K562 (cell line): ENCODE measurements around the gene ZBTB9. TPM values are rescaled to one million over a fixed set of nuclear protein-coding genes. Genes with fewer than 3 reads are reported as not detected.

Experiments
- ATAC-seq: fragments of 200-7000 bp; cut with Tn5 transposase; 3 replicates; pipeline ENCODE4 v1.9.1; 2020; ENCODE audit warnings: moderate library complexity
- BruUV-seq: library from RNA; stranded (reverse); fragments of 400-500 nt; replicated peaks from 2 replicates; lab custom pipeline; 2021; lab: Mats Ljungman, UMichigan
- CTCF ChIA-PET: fragments of 300-600 bp; formaldehyde crosslinking; extraction: SDS; loops from one replicate; lab custom pipeline; 2021; ENCODE audit warnings: low intra/inter-chr PET ratio; lab: Yijun Ruan, JAX
- POLR2A ChIA-PET: fragments of 300-600, 350-650 bp; sonication (Branson Sonifier 250); formaldehyde crosslinking; extraction: SDS; loops from one replicate; lab custom pipeline; 2021; ENCODE audit warnings: antibody characterized with exemption, inconsistent platforms; lab: Yijun Ruan, JAX
- DNase-seq, 4 experiments: peaks; one replicate each; pipeline versions ENCODE4 v3.0.0 to v3.0.0-alpha.2; 2011 to 2018; ENCODE audit warnings: low spot score in 3 of 4, mixed read lengths in 3 of 4; ENCODE audit errors: extremely low read depth in 1 of 4
- FAIRE-seq: peaks from 2 replicates; lab custom pipeline; 2011; peaks lifted over from hg19 to GRCh38; lab: Jason Lieb, UNC
- H2AFZ ChIP-seq: 2 replicates; pipeline ENCODE4 v1.6.0; 2011; ENCODE audit warnings: low read depth, low read length, control low read depth, inconsistent platforms
- H3K27ac ChIP-seq: fragments of 200-600 bp; 3 replicates; pipeline ENCODE4 v1.8.0; 2011; ENCODE audit warnings: low read depth, mild to moderate bottlenecking, control low read depth, inconsistent platforms, low read length, moderate library complexity, mixed read lengths; ENCODE audit errors: extremely low read depth
- H3K27me3 ChIP-seq, 2 experiments: fragments of 300-600 bp in 1 of 2; 2 replicates in 1 of 2; 3 replicates in 1 of 2; pipeline versions ENCODE4 v1.6.0 to v1.8.0; 2011; ENCODE audit warnings: inconsistent platforms in 2 of 2, low read length in 2 of 2, mild to moderate bottlenecking in 1 of 2, mixed read lengths in 1 of 2, moderate library complexity in 1 of 2; ENCODE audit not compliant: control insufficient read depth in 2 of 2, insufficient read depth in 2 of 2
- H3K36me3 ChIP-seq: fragments of 300-600 bp; 3 replicates; pipeline ENCODE4 v1.8.0; 2011; ENCODE audit warnings: mild to moderate bottlenecking, low read length, inconsistent platforms; ENCODE audit not compliant: control insufficient read depth, insufficient read depth
- H3K4me1 ChIP-seq, 2 experiments: fragments of 200-600 bp in 1 of 2; replicated peaks in 1 of 2; 2 replicates in 1 of 2; 3 replicates in 1 of 2; pipeline versions ENCODE4 v1.5.1 to v1.8.0; 2011; ENCODE audit warnings: inconsistent platforms in 2 of 2, low read length in 2 of 2, mild to moderate bottlenecking in 1 of 2, mixed read lengths in 1 of 2, moderate library complexity in 1 of 2; ENCODE audit not compliant: control insufficient read depth in 2 of 2, insufficient read depth in 2 of 2
- H3K4me2 ChIP-seq: 2 replicates; pipeline ENCODE4 v1.6.1; 2011; ENCODE audit warnings: low read length, control low read depth, inconsistent platforms, mixed read lengths; ENCODE audit not compliant: insufficient read depth
- H3K4me3 ChIP-seq: fragments of 200-600 bp; sonication (generic), shearing (Covaris generic); 2 replicates; pipeline ENCODE4 v1.5.1; 2016; ENCODE audit warnings: control low read depth, inconsistent platforms
- H3K79me2 ChIP-seq: fragments of 200-600 bp; 3 replicates; pipeline ENCODE4 v1.8.0; 2011; ENCODE audit warnings: low read length, inconsistent platforms; ENCODE audit not compliant: control insufficient read depth, insufficient read depth
- H3K9ac ChIP-seq, 2 experiments: 2 replicates each; pipeline versions ENCODE4 v1.6.0 to v1.6.1; 2011; ENCODE audit warnings: low read depth in 2 of 2, low read length in 2 of 2, control low read depth in 1 of 2, inconsistent platforms in 1 of 2, mild to moderate bottlenecking in 1 of 2, mixed read lengths in 1 of 2; ENCODE audit not compliant: insufficient read depth in 1 of 2
- H3K9me1 ChIP-seq: one replicate; pipeline ENCODE4 v1.6.0; 2011; ENCODE audit warnings: inconsistent platforms, mild to moderate bottlenecking, low read length, moderate library complexity; ENCODE audit not compliant: control insufficient read depth, insufficient read depth
- H3K9me3 ChIP-seq: replicated peaks from 2 replicates; pipeline ENCODE4 v1.5.1; 2011; ENCODE audit warnings: low read depth, low read length, inconsistent platforms; ENCODE audit not compliant: control insufficient read depth, insufficient read depth
- H4K20me1 ChIP-seq: replicated peaks from 2 replicates; pipeline ENCODE4 v1.6.1; 2011; ENCODE audit warnings: low read length, inconsistent platforms, mixed read lengths; ENCODE audit not compliant: control insufficient read depth, insufficient read depth
- BRCA1 ChIP-seq, 2 experiments: fragments of 450-650 bp in 1 of 2; sonication (generic) in 1 of 2; formaldehyde crosslinking in 1 of 2; IDR thresholded peaks; 2 replicates each; pipeline versions ENCODE4 v1.5.0 to v1.6.1; 2017 to 2020; ENCODE audit warnings: mild to moderate bottlenecking in 1 of 2, missing genetic modification reagents in 1 of 2
- C11orf30 ChIP-seq: fragments of 450-650 bp; IDR thresholded peaks from 2 replicates; pipeline ENCODE4 v1.6.1; 2016; ENCODE audit warnings: low read depth, mild to moderate bottlenecking
- POLR2G ChIP-seq: fragments of 200-400 bp; formaldehyde crosslinking; IDR thresholded peaks from 2 replicates; pipeline ENCODE4 v1.6.1; 2017; ENCODE audit warnings: low read depth, mild to moderate bottlenecking, antibody characterized with exemption, low read length, moderate library complexity
- ZNF134 ChIP-seq: fragments of 250-450 bp; sonication (Bioruptor Pico); conservative IDR thresholded peaks from 2 replicates; pipeline ENCODE4 v1.4.0; 2020
- WGBS: fragments of 100-300 bp; shearing (Covaris generic); methylation state at CpG from one replicate; pipeline ENCODE4 v1.1.6; 2016; ENCODE audit warnings: low coverage, mixed read lengths; ENCODE audit not compliant: insufficient coverage; ENCODE audit errors: missing lambda C conversion rate; 5-methylcytosine and 5-hydroxymethylcytosine counted together
- in situ Hi-C: fragments of 300-500 bp; cut with MboI; formaldehyde crosslinking; loops from 4 replicates; pipeline ENCODE4 v1.15.0; 2018; ENCODE audit warnings: inconsistent platforms, mixed read lengths
- intact Hi-C: fragments of 100-400 bp; cut with micrococcal nuclease; formaldehyde crosslinking; loops from 2 replicates; pipeline ENCODE4 v1.14.2; 2022
- polyA plus RNA-seq, 8 experiments: library from polyadenylated mRNA; depleted of rRNA in 4 of 8; stranded (reverse) in 5 of 8; unstranded in 3 of 8; fragments of >200 nt; fragmentation: Nextera tagmentation in 2 of 8; fragmentation: Illumina TruSeq in 1 of 8; extraction: Ambion mirVana in 2 of 8; extraction: Trizol in 1 of 8; gene quantifications; 2 replicates each; pipeline versions ENCODE4 v1.2.1 to v1.2.3, GENCODE V29; 2011 to 2014; ENCODE audit warnings: inconsistent platforms in 1 of 8, missing spikeins in 1 of 8
- total RNA-seq, 7 experiments: library from RNA; depleted of rRNA in 6 of 7; stranded (reverse); fragments of >200 nt in 6 of 7; fragmentation: Illumina TruSeq in 2 of 7; extraction: Trizol in 2 of 7; gene quantifications; 2 replicates each; pipeline versions ENCODE4 v1.2.1 to v1.2.3, GENCODE V29; 2011 to 2021; ENCODE audit warnings: low replicate concordance in 1 of 7

Gene ZBTB9
- total and polyA plus RNA-seq, 9 of the 15 experiments (the other 6 are each of a cell fraction or from before 2014, with no cell fraction given), result 1.9 to 19.5 (median 10.4) TPM

DNA sequence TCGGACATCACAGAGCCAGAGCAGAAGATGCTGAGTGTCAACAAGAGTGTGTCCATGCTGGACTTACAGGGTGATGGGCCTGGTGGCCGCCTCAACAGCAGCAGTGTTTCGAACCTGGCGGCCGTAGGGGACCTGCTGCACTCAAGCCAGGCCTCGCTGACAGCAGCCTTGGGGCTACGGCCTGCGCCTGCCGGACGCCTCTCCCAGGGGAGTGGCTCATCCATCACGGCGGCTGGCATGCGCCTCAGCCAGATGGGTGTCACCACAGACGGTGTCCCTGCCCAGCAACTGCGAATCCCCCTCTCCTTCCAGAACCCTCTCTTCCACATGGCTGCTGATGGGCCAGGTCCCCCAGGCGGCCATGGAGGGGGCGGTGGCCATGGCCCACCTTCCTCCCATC, 11.4 kb upstream of the ZBTB9 start:
- ChIA-PET POLR2A (no interaction called here), CTCF (interaction anchor here (0.6 kb wide), 1 partner anchor 8 kb away, joined by 3 read pairs; no protein-coding TSS in a partner anchor)
- Histone ChIP-seq H3K27me3 (no peaks in the 10 kb centered on the region), H4K20me1 (no peaks in the 10 kb centered on the region; the same call in 1 of the 2 replicates), H3K9me3 (no peaks in the 10 kb centered on the region), H3K4me2 (no peak overlapping the region), H2AFZ (no peak overlapping the region), H3K4me3 (no peak overlapping the region), H3K9ac (no peak overlapping the region), H3K27ac (no peak overlapping the region), H3K4me1 (peaks cover 19 to 32% of the 10 kb centered on the region in 2 experiments), H3K9me1 (peaks cover 3% of the 10 kb centered on the region), H3K79me2 (no peaks in the 10 kb centered on the region), H3K36me3 (peaks cover 74% of the 10 kb centered on the region)
- no peak for ATAC-seq
- in situ Hi-C loops (no loop called here), intact Hi-C loops (no loop called here)
- DNase-seq, result no peak
- BruUV-seq, result no TSS peak
- TF ChIP-seq C11orf30 (no peak), POLR2G (peak; percentile 52; the same call in 1 of the 2 replicates)
- no peak for FAIRE-seq
- WGBS, result 88% methylated on average over 17 of the region's 17 CpGs

DNA sequence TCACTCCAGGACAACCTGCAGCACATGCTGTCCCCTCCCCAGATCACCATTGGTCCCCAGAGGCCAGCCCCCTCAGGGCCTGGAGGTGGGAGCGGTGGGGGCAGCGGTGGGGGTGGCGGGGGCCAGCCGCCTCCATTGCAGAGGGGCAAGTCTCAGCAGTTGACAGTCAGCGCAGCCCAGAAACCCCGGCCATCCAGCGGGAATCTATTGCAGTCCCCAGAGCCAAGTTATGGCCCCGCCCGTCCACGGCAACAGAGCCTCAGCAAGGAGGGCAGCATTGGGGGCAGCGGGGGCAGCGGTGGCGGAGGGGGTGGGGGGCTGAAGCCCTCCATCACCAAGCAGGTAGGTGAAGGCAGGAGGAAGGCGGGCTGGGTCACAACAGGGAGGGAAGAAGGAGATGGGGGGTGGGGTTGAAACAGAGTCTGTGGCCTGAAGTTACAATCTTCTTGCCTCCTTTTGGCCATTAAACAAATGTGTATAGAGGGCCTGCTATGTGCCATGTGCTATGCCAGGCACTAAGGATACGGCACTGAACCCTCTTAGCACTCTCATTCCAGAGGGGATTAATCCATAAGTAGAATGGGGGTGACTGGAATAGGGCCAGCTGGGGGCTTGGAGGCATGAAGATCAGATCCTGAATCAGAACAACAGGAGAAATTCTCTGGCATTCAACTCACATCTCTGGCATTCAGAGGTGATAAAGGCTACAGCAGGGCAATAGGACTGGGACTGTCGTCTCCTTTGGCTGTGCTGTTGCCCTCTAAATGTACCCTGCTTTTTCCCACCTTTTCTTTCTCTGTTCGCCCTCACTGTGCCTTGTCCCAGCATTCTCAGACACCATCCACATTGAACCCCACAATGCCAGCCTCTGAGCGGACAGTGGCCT, 10.5 kb upstream of the ZBTB9 start:
- Histone ChIP-seq H2AFZ (no peak overlapping the region), H3K79me2 (no peaks in the 10 kb centered on the region), H3K4me2 (no peak overlapping the region), H3K9me1 (peaks cover 3% of the 10 kb centered on the region), H4K20me1 (no peaks in the 10 kb centered on the region; the same call in 1 of the 2 replicates), H3K9me3 (no peaks in the 10 kb centered on the region), H3K27ac (no peak overlapping the region), H3K36me3 (peaks cover 74% of the 10 kb centered on the region), H3K27me3 (no peaks in the 10 kb centered on the region), H3K9ac (peak overlapping the region in 1 of 2 experiments; percentile 23; a peak in 1 of 4 replicates), H3K4me3 (no peak overlapping the region), H3K4me1 (peaks cover 19 to 29% of the 10 kb centered on the region in 2 experiments)
- in situ Hi-C loops (no loop called here), intact Hi-C loops (no loop called here)
- FAIRE-seq (peak; percentile 23), ATAC-seq (no peak), DNase-seq (no peak)
- ChIA-PET CTCF (interaction anchor here (0.6 kb wide), 1 partner anchor 9 kb away, joined by 3 read pairs; no protein-coding TSS in a partner anchor), POLR2A (interaction anchor here (0.6 to 1.5 kb wide), 5 partner anchors 10 to 102 kb away, joined by 3 to 9 read pairs (median 3); partner anchors contain the start of gene ZBTB9)
- WGBS, result 86% methylated on average over 11 of the region's 18 CpGs
- no peak for TF ChIP-seq ZNF134 (CRISPR knock-in tag)
- no peak for TF ChIP-seq BRCA1 (IDR thresholded peaks at IDR 0.05)
- 0 out of 2 replicates have a peak, but pooled peaks have one; percentile 23 for TF ChIP-seq BRCA1 (CRISPR knock-in tag; IDR thresholded peaks at IDR 0.05)
- no TSS peak for BruUV-seq
